Measurements from ENCODE around the gene FAT4.

- no peak for TF ChIP-seq CTCF (IDR thresholded peaks at IDR 0.05; ENCODE audit: insufficient read depth, low read length, poor library complexity, severe bottlenecking)
- no peak for TF ChIP-seq EZH2phosphoT487 (conservative IDR thresholded peaks at IDR 0.05; ENCODE audit: low read length)
Observed at GRCh38 chr4:125357675-125358074, 42.9 kb downstream of the FAT4 start.

All from SU-DHL-6 (cell line).